Motor neuron (in vitro differentiated cells): Measurements from ENCODE around the gene SAP130. TPM values are rescaled to one million over a fixed set of nuclear protein-coding genes. Genes with fewer than 3 reads are reported as not detected.

Source experiments
- ATAC-seq, 8 experiments: fragments of 200-7000 bp; cut with Tn5 transposase; replicated peaks in 6 of 8; 2 replicates each; pipeline ENCODE4 v1.8.0; 2021; ENCODE audit warnings: mild to moderate bottlenecking in 8 of 8, moderate library complexity in 8 of 8
- H3K27ac ChIP-seq, 2 donors: fragments of 250-450 bp; sonication (Bioruptor Pico); 2 replicates each; pipeline ENCODE4 v1.9.0; 2021; ENCODE audit warnings: antibody characterized with exemption in 2 of 2, mild to moderate bottlenecking in 2 of 2, moderate library complexity in 1 of 2
- H3K4me1 ChIP-seq, 2 donors: fragments of 250-450 bp; sonication (Bioruptor Pico); replicated peaks in 1 of 2; 2 replicates each; pipeline ENCODE4 v1.6.1; 2021; ENCODE audit warnings: antibody characterized with exemption in 2 of 2, mild to moderate bottlenecking in 2 of 2, moderate library complexity in 1 of 2
- H3K4me3 ChIP-seq, 5 donors: fragments of 250-450 bp; sonication (Bioruptor Pico); 2 replicates each; pipeline ENCODE4 v1.9.0; 2021; ENCODE audit warnings: antibody characterized with exemption in 5 of 5, mild to moderate bottlenecking in 5 of 5, moderate library complexity in 4 of 5
- WGBS, 10 experiments: fragments of 450-650 bp; shearing (Covaris generic); methylation state at CpG; one replicate each; pipeline ENCODE4 v1.0.0; 2022; 5-methylcytosine and 5-hydroxymethylcytosine counted together
- in situ Hi-C, 9 experiments: fragments of 400-800 bp; cut with MboI; loops; one replicate each; pipeline ENCODE4 v1.15.0; 2021; ENCODE audit warnings: low sequenced_read_pairs in 9 of 9, low pct_unique_long_range_greater_than_20kb in 2 of 9; ENCODE audit not compliant: unreplicated experiment in 9 of 9
- total RNA-seq, 8 experiments: library from RNA; unstranded; fragments of 300-600 nt; gene quantifications; 2 replicates each; pipeline versions ENCODE4 v1.2.3 to v1.2.4, GENCODE V29; 2022

The SAP130 gene
- 10 to 100 TPM in 7 of 8 experiments, 1 to 10 TPM in 1; 8.6 to 16.6 (median 13.9) TPM for total RNA-seq

- in situ Hi-C loops, result no loop called here
- peak within 1 kb of the TSS; percentile 86 to 92 for H3K27ac ChIP-seq
- peak; percentile 75 to 83 (median 76) for ATAC-seq
- H3K4me3 ChIP-seq, result peak within 1 kb of the TSS; percentile 82 to 100 (median 91)
- H3K4me1 ChIP-seq, result peaks cover 0 to 4% of the 10 kb centered on the region in 2 donors
- 3 to 4% (median 4%) methylated on average over 11 to 16 of the region's 106 CpGs; no CpG with 5 or more reads in 7 of the 10 experiments for WGBS, 10 experiments
These were observed at the start of gene SAP130 for GRCh38 chr2:128027801-128028667. Gene SAP130, minus strand, starts transcription at chr2:128028059. Its CDS starts 1,767 bp downstream, at chr2:128026292.

GRCh38 chr2:128076461-128077106 lies 48.7 kb upstream of the SAP130 start:
- no peak overlapping the region for H3K4me3 ChIP-seq
- ATAC-seq, result peak in 2 of 8 experiments; percentile 58 to 62
- 44 to 95% (median 71%) methylated on average over 1 to 7 of the region's 7 CpGs; no CpG with 5 or more reads in 1 of the 10 experiments for WGBS, 10 experiments
- in situ Hi-C loops, result no loop called here
- no peak overlapping the region for H3K27ac ChIP-seq
- H3K4me1 ChIP-seq, result no peaks in the 10 kb centered on the region

- Histone ChIP-seq H3K27ac (no peak overlapping the region), H3K4me3 (no peak overlapping the region), H3K4me1 (no peaks in the 10 kb centered on the region)
- no peak for ATAC-seq
- WGBS, 10 experiments, result 22 to 100% (median 63%) methylated on average over 1 to 3 of the region's 3 CpGs; no CpG with 5 or more reads in 2 of the 10 experiments
- in situ Hi-C loops, result no loop called here
These were observed 45.4 kb upstream of the SAP130 start for GRCh38 chr2:128073278-128073677.

- in situ Hi-C loops, result no loop called here
- Histone ChIP-seq H3K27ac (no peak overlapping the region), H3K4me3 (no peak overlapping the region), H3K4me1 (no peaks in the 10 kb centered on the region)
- no peak for ATAC-seq
- WGBS, 10 experiments, result 44 to 100% (median 82%) methylated on average over 2 to 4 of the region's 5 CpGs; no CpG with 5 or more reads in 1 of the 10 experiments
These were observed 41.9 kb upstream of the SAP130 start for GRCh38 chr2:128069769-128070168.

GRCh38 chr2:128064353-128064752 lies 36.5 kb upstream of the SAP130 start:
- ATAC-seq, result no peak
- Histone ChIP-seq H3K4me1 (no peaks in the 10 kb centered on the region), H3K27ac (no peak overlapping the region), H3K4me3 (no peak overlapping the region)
- WGBS, 10 experiments, result 75 to 100% (median 100%) methylated on average over 1 of the region's 1 CpG; no CpG with 5 or more reads in 7 of the 10 experiments
- in situ Hi-C loops, result no loop called here

GRCh38 chr2:128062571-128062970 lies 34.7 kb upstream of the SAP130 start:
- Histone ChIP-seq H3K27ac (no peak overlapping the region), H3K4me1 (no peaks in the 10 kb centered on the region), H3K4me3 (no peak overlapping the region)
- in situ Hi-C loops, result no loop called here
- ATAC-seq, result no peak
- 81 to 100% (median 95%) methylated on average over 1 to 7 of the region's 8 CpGs; no CpG with 5 or more reads in 3 of the 10 experiments for WGBS, 10 experiments

- in situ Hi-C loops, result no loop called here
- no peak for ATAC-seq
These were observed 30.3 kb upstream of the SAP130 start for GRCh38 chr2:128058114-128058513.

GRCh38 chr2:128057334-128057733 lies 29.5 kb upstream of the SAP130 start:
- ATAC-seq, result no peak
- 13 to 83% (median 68%) methylated on average over 1 to 3 of the region's 3 CpGs; no CpG with 5 or more reads in 2 of the 10 experiments for WGBS, 10 experiments
- in situ Hi-C loops, result no loop called here

More at GRCh38 chr2:128058114-128058513, 30.3 kb upstream of the SAP130 start:
- WGBS, 10 experiments, result 0 to 88% (median 57%) methylated on average over 1 to 2 of the region's 2 CpGs; no CpG with 5 or more reads in 5 of the 10 experiments
- Histone ChIP-seq H3K4me1 (no peaks in the 10 kb centered on the region), H3K4me3 (no peak overlapping the region), H3K27ac (no peak overlapping the region)

GRCh38 chr2:128054104-128054885 lies 26.4 kb upstream of the SAP130 start:
- WGBS, 10 experiments, result 17 to 90% (median 62%) methylated on average over 1 to 9 of the region's 11 CpGs; no CpG with 5 or more reads in 1 of the 10 experiments
- Histone ChIP-seq H3K27ac (no peak overlapping the region), H3K4me1 (no peaks in the 10 kb centered on the region), H3K4me3 (no peak overlapping the region)
- peak in 3 of 8 experiments; percentile 38 to 46 (median 40) for ATAC-seq
- in situ Hi-C loops, result no loop called here

More at GRCh38 chr2:128057334-128057733, 29.5 kb upstream of the SAP130 start:
- no peaks in the 10 kb centered on the region for H3K4me1 ChIP-seq
- no peak overlapping the region for H3K4me3 ChIP-seq
- no peak overlapping the region for H3K27ac ChIP-seq

GRCh38 chr2:128053331-128053730 lies 25.5 kb upstream of the SAP130 start:
- no peak overlapping the region for H3K27ac ChIP-seq
- in situ Hi-C loops, result no loop called here
- ATAC-seq, result no peak
- WGBS, 10 experiments, result 0 to 98% (median 78%) methylated on average over 1 to 10 of the region's 12 CpGs; no CpG with 5 or more reads in 4 of the 10 experiments
- H3K4me3 ChIP-seq, result no peak overlapping the region
- no peaks in the 10 kb centered on the region for H3K4me1 ChIP-seq

GRCh38 chr2:128043041-128043440 lies 15.2 kb upstream of the SAP130 start:
- no peaks in the 10 kb centered on the region for H3K4me1 ChIP-seq
- in situ Hi-C loops, result no loop called here
- no peak overlapping the region for H3K4me3 ChIP-seq
- H3K27ac ChIP-seq, result no peak overlapping the region
- no peak for ATAC-seq
- WGBS, 10 experiments, result 18 to 96% (median 70%) methylated on average over 1 to 3 of the region's 3 CpGs; no CpG with 5 or more reads in 1 of the 10 experiments

GRCh38 chr2:128041561-128041960 lies 13.7 kb upstream of the SAP130 start:
- H3K27ac ChIP-seq, result no peak overlapping the region
- in situ Hi-C loops, result no loop called here
- WGBS, 10 experiments, result 33 to 100% (median 54%) methylated on average over 1 to 3 of the region's 3 CpGs; no CpG with 5 or more reads in 1 of the 10 experiments
- H3K4me3 ChIP-seq, result no peak overlapping the region
- ATAC-seq, result no peak
- no peaks in the 10 kb centered on the region for H3K4me1 ChIP-seq
